ENCODE results near the gene MVK.
"Not testable (repeated sequence)": the region's sequence is repeated elsewhere in the genome, so short reads cannot be mapped to it uniquely, and the experiment has no call there.

MVK gene

GRCh38 chr12:109590566-109590965, 17.0 kb downstream of the MVK start:
- no peak for DNase-seq (ENCODE audit: low read depth)

GRCh38 chr12:109591041-109591440, 17.4 kb downstream of the MVK start:
- DNase-seq (ENCODE audit: low read depth): no peak

GRCh38 chr12:109592195-109592904, 18.8 kb downstream of the MVK start:
- DNase-seq (ENCODE audit: low read depth): no peak

GRCh38 chr12:109592905-109593272, 19.3 kb downstream of the MVK start:
- DNase-seq (ENCODE audit: low read depth): no peak

GRCh38 chr12:109594556-109595317, 21.1 kb downstream of the MVK start:
- no peak for DNase-seq (ENCODE audit: low read depth)

GRCh38 chr12:109595321-109595902, 21.8 kb downstream of the MVK start:
- DNase-seq (ENCODE audit: low read depth): no peak

- DNase-seq (ENCODE audit: low read depth): no peak
These were observed 23.0 kb downstream of the MVK start for GRCh38 chr12:109596418-109597244.

GRCh38 chr12:109597414-109597794, 23.8 kb downstream of the MVK start:
- no peak for DNase-seq (ENCODE audit: low read depth)

- DNase-seq (ENCODE audit: low read depth): peak; percentile 22
These were observed 24.3 kb downstream of the MVK start for GRCh38 chr12:109597795-109598427.

- no peak for DNase-seq (ENCODE audit: low read depth)
These were observed 24.8 kb downstream of the MVK start for GRCh38 chr12:109598428-109598854.

- DNase-seq (ENCODE audit: low read depth): no peak
These were observed 25.5 kb downstream of the MVK start for GRCh38 chr12:109599087-109599486.

GRCh38 chr12:109600481-109600880, 26.9 kb downstream of the MVK start:
- no peak for DNase-seq (ENCODE audit: low read depth)

GRCh38 chr12:109600995-109601394, 27.4 kb downstream of the MVK start:
- no peak for DNase-seq (ENCODE audit: low read depth)

GRCh38 chr12:109601557-109601956, 28.0 kb downstream of the MVK start:
- DNase-seq (ENCODE audit: low read depth): no peak

- not testable (repeated sequence) for DNase-seq (ENCODE audit: low read depth)
These were observed 28.5 kb downstream of the MVK start for GRCh38 chr12:109602132-109602531.

- no peak for DNase-seq (ENCODE audit: low read depth)
These were observed 30.6 kb downstream of the MVK start for GRCh38 chr12:109604132-109604585.

GRCh38 chr12:109605016-109605415, 31.4 kb downstream of the MVK start:
- DNase-seq (ENCODE audit: low read depth): no peak

GRCh38 chr12:109605599-109606228, 32.1 kb downstream of the MVK start:
- no peak for DNase-seq (ENCODE audit: low read depth)

GRCh38 chr12:109606320-109607028, 32.9 kb downstream of the MVK start:
- DNase-seq (ENCODE audit: low read depth): no peak

GRCh38 chr12:109607618-109608017, 34.0 kb downstream of the MVK start:
- DNase-seq (ENCODE audit: low read depth): no peak

- no peak for DNase-seq (ENCODE audit: low read depth)
These were observed 34.7 kb downstream of the MVK start for GRCh38 chr12:109608270-109608669.
